ENCODE data around the gene LEAP2.

The LEAP2 gene

GRCh38 chr5:132873119-132873929 is at the start of gene LEAP2:
Gene LEAP2, plus strand, starts transcription at chr5:132873668. Its CDS starts 27 bp downstream, at chr5:132873695.
- DNase-seq (ENCODE audit: low spot score): no peak

- DNase-seq (ENCODE audit: low spot score): no peak
Observed at GRCh38 chr5:132824426-132824825, 49.0 kb upstream of the LEAP2 start.

- no peak for DNase-seq (ENCODE audit: low spot score)
Observed at GRCh38 chr5:132825033-132825833, 48.2 kb upstream of the LEAP2 start.

GRCh38 chr5:132825834-132826391 is 47.6 kb upstream of the LEAP2 start:
- DNase-seq (ENCODE audit: low spot score): no peak

GRCh38 chr5:132826424-132827082 is 46.9 kb upstream of the LEAP2 start:
- DNase-seq (ENCODE audit: low spot score): no peak

GRCh38 chr5:132827943-132828673 is 45.4 kb upstream of the LEAP2 start:
- no peak for DNase-seq (ENCODE audit: low spot score)

GRCh38 chr5:132828846-132829494 is 44.5 kb upstream of the LEAP2 start:
- no peak for DNase-seq (ENCODE audit: low spot score)

GRCh38 chr5:132829742-132830435 is 43.6 kb upstream of the LEAP2 start:
- peak; percentile 80 for DNase-seq (ENCODE audit: low spot score)

- DNase-seq (ENCODE audit: low spot score): peak; percentile 86
Observed at GRCh38 chr5:132830436-132831094, 42.9 kb upstream of the LEAP2 start, which contains the start of gene SHROOM1. Gene SHROOM1, minus strand, starts transcription at chr5:132830647. Its CDS starts 4,507 bp downstream, at chr5:132826140.

GRCh38 chr5:132831095-132831860 is 42.2 kb upstream of the LEAP2 start:
- no peak for DNase-seq (ENCODE audit: low spot score)

- no peak for DNase-seq (ENCODE audit: low spot score)
Observed at GRCh38 chr5:132832612-132833011, 40.9 kb upstream of the LEAP2 start.

- DNase-seq (ENCODE audit: low spot score): no peak
Observed at GRCh38 chr5:132834057-132834456, 39.4 kb upstream of the LEAP2 start.

GRCh38 chr5:132836852-132837251 is 36.6 kb upstream of the LEAP2 start:
- no peak for DNase-seq (ENCODE audit: low spot score)

GRCh38 chr5:132837868-132838267 is 35.6 kb upstream of the LEAP2 start:
- DNase-seq (ENCODE audit: low spot score): no peak

GRCh38 chr5:132838516-132839282 is 34.8 kb upstream of the LEAP2 start:
- DNase-seq (ENCODE audit: low spot score): no peak

GRCh38 chr5:132839426-132840301 is 33.8 kb upstream of the LEAP2 start:
- peak; percentile 80 for DNase-seq (ENCODE audit: low spot score)

- no peak for DNase-seq (ENCODE audit: low spot score)
Observed at GRCh38 chr5:132840313-132840712, 33.2 kb upstream of the LEAP2 start.

All from SW480 (cell line).